Testis (tissue), 2 donors: Measurements from ENCODE around the gene MALAT1.
"Not testable (repeated sequence)": the region's sequence is repeated elsewhere in the genome, so short reads cannot be mapped to it uniquely, and the experiment has no call there.

ENCODE experiments used
- POLR2A ChIP-seq: fragments of 450-650 bp; IDR thresholded peaks from one replicate; pipeline ENCODE4 v1.6.1; 2017; ENCODE audit warnings: antibody characterized with exemption, mild to moderate bottlenecking, moderate library complexity
- TF ChIP-seq, protein P1 (sequence below), 3 experiments: fragments of 450-650 bp in 2 of 3; fragments of 200-600 bp in 1 of 3; sonication (generic) in 1 of 3; IDR thresholded peaks; one replicate each; pipeline ENCODE4 v1.5.1; 2016 to 2019; ENCODE audit warnings: antibody characterized with exemption in 3 of 3, mild to moderate bottlenecking in 2 of 3, moderate library complexity in 1 of 3

GRCh38 chr11:65523631-65523968 lies 24.8 kb downstream of the MALAT1 start:
- TF ChIP-seq, protein P1, sequence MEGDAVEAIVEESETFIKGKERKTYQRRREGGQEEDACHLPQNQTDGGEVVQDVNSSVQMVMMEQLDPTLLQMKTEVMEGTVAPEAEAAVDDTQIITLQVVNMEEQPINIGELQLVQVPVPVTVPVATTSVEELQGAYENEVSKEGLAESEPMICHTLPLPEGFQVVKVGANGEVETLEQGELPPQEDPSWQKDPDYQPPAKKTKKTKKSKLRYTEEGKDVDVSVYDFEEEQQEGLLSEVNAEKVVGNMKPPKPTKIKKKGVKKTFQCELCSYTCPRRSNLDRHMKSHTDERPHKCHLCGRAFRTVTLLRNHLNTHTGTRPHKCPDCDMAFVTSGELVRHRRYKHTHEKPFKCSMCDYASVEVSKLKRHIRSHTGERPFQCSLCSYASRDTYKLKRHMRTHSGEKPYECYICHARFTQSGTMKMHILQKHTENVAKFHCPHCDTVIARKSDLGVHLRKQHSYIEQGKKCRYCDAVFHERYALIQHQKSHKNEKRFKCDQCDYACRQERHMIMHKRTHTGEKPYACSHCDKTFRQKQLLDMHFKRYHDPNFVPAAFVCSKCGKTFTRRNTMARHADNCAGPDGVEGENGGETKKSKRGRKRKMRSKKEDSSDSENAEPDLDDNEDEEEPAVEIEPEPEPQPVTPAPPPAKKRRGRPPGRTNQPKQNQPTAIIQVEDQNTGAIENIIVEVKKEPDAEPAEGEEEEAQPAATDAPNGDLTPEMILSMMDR (IDR thresholded peaks at IDR 0.05), result not testable (repeated sequence)
- TF ChIP-seq POLR2A, result not testable (repeated sequence)
